Stimulated activated memory B cell treated with anti-CD40 and anti-IgM and Interleukin-4, amounts not matched to agents 10 μg/mL and 1 μg/mL and 100 μg/mL, for 72 hours (primary cell): Measurements from ENCODE around the gene SH2D7.

Experiments used
- ATAC-seq: fragments of 150-1000 bp; cut with Tn5 transposase; 2 replicates; pipeline ENCODE4 v1.10.0; 2021
- H3K27ac Mint-ChIP-seq: one replicate; pipeline ENCODE4 v1.8.0; 2022; ENCODE audit warnings: mild to moderate bottlenecking, mixed read lengths
- H3K27me3 Mint-ChIP-seq: one replicate; pipeline ENCODE4 v1.8.0; 2022; ENCODE audit warnings: mixed read lengths
- H3K36me3 Mint-ChIP-seq: one replicate; pipeline ENCODE4 v1.8.0; 2022; ENCODE audit warnings: mixed read lengths
- H3K4me1 Mint-ChIP-seq: one replicate; pipeline ENCODE4 v1.8.0; 2022; ENCODE audit warnings: mixed read lengths
- H3K4me3 Mint-ChIP-seq: one replicate; pipeline ENCODE4 v1.8.0; 2022; ENCODE audit warnings: mild to moderate bottlenecking, moderate library complexity, mixed read lengths
- H3K9me3 Mint-ChIP-seq: one replicate; pipeline ENCODE4 v1.8.0; 2022; ENCODE audit warnings: mixed read lengths

SH2D7 gene

DNA sequence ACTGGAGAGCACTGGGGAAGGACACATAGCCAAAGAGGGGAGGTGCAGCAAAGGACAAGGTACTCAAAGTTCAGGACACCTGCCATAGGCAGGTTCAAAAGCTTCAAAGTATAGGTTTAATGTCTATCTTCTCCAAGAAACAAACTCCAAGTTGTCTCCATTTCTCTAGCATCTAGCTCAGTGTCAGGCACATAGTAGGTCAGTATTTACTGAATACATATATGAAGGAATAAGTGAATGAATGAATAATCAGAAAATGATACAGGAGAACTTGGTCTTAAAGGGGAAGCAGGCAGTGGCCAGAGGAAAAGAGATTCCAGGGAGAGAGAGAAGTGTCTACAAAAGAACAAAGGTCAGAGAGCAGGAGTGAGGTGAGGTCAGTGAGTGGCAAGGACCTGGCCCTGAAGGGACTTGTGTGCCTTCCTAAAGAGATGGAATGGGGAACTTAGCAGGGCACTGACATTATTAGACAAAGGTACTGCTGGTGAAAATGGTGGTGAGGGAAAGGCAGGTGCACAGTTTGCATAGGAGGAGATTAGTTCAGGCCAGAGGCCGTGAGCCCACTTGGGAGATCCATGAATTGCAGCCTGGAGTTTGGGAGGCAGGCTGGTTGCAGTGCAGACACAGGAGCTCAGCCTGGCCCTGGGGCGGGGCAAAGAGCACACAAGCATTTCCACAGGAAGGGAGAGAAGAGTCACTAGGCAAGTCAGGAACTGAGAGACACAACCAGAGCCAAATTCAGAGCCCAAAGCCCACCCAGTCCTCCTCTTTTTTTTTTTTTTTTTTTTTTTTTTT, 36.2 kb upstream of the SH2D7 start:
- ATAC-seq, result peak; percentile 27
- Mint-ChIP-seq H3K27ac (peak overlapping the region; percentile 50), H3K36me3 (peaks cover 12% of the 10 kb centered on the region), H3K27me3 (no peaks in the 10 kb centered on the region), H3K4me1 (peaks cover 36% of the 10 kb centered on the region), H3K4me3 (no peak overlapping the region), H3K9me3 (no peaks in the 10 kb centered on the region)

DNA sequence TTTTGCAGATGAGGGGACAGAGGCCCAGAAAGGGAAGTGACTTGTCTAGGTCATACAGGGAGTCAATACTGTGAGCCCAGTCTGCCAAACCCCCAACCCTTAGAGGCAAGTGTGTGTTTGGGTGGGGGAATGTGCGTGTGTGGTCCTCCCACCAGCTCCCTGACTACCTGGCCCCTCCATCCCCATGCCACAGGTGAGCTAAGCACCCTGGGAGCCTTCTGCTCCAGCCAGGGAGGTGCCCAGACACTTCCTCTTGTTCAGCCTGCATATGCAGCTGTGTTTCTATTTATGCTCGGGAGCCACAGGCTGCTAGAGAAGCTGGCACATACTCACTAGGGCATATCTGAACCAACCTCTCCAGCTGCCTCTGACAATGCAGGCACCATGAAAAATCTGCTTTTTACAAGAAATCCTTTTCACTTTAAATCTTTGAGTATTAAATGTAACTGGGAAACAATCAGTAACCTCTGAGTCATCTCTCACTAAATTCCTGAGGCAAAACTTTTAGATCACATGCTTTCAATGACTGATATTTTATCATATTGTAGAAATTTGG, 35.6 kb upstream of the SH2D7 start:
- Mint-ChIP-seq H3K36me3 (peaks cover 12% of the 10 kb centered on the region), H3K4me1 (peaks cover 37% of the 10 kb centered on the region), H3K27ac (peak overlapping the region; percentile 50), H3K9me3 (no peaks in the 10 kb centered on the region), H3K4me3 (no peak overlapping the region), H3K27me3 (no peaks in the 10 kb centered on the region)
- peak; percentile 87 for ATAC-seq

DNA sequence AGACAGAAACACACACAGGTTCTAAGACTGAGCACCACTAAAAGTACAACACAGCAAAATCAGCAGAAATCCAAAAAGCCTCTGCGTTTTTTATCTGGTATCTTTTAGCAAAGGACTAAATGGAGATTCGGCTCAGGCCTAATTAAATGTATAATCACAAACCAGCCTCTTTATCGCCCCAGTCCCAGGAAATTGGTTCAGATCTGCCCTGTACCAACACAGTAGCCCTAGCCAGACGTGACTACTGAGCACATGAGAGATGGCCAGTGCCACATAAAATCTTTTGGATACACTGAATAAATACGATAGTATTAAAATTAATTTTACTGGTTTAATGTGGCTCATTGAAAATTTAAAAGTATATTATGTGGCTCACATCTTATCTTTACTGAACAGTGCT, 34.6 kb upstream of the SH2D7 start:
- Mint-ChIP-seq H3K27me3 (no peaks in the 10 kb centered on the region), H3K27ac (no peak overlapping the region), H3K4me1 (peaks cover 35% of the 10 kb centered on the region), H3K9me3 (no peaks in the 10 kb centered on the region), H3K36me3 (peaks cover 2% of the 10 kb centered on the region), H3K4me3 (no peak overlapping the region)
- ATAC-seq, result no peak

DNA sequence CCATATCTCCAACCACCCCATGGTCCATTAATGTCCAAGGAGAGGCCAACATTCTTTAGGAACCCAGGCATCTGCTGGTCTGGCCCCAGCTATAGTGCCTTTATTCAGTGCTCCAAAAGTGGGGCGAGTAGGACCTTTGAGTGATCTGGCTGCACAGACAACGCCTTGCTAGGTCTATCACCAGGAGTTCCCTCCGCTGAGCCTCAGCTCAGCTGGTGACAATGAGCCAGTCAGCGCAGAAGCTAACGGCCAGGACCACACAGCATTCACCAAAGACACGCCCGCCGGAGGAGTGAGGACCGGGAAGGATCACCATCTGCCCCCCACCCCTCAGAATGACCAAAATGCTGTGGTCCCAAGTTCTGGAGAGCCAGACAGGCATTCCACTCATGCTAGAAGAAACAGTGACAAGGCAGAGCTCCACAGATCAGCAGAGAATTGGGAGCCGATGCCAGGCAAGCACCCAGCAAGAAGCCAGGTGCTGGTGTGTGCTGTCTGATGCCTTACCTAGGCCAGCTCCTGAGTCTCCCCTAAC, 33.9 kb upstream of the SH2D7 start:
- Mint-ChIP-seq H3K9me3 (no peaks in the 10 kb centered on the region), H3K4me1 (peaks cover 35% of the 10 kb centered on the region), H3K4me3 (no peak overlapping the region), H3K27me3 (no peaks in the 10 kb centered on the region), H3K27ac (no peak overlapping the region), H3K36me3 (no peaks in the 10 kb centered on the region)
- no peak for ATAC-seq

GRCh38 chr15:78059110-78059839, 33.1 kb upstream of the SH2D7 start:
- no peaks in the 10 kb centered on the region for H3K36me3 Mint-ChIP-seq

DNA sequence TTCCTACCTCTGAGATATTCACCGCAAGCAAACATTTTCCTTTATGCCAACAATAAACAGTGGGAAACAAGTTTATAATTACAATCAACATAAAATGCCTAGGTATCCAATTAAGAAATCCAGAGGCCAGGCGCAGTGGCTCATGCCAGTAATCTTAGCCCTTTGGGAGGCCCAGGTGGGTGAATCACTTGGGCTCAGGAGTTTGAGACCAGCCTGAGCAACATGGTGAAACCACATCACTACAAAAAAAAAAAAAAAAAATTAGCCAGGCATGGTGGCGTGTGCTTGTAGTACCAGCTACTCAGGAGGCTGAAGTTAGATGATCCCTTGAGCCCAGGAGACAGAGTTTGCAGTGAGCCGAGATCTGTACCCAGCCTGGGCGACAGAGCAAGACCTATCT, 32.1 kb upstream of the SH2D7 start:
- peaks cover 35% of the 10 kb centered on the region for H3K4me1 Mint-ChIP-seq
- H3K27me3 Mint-ChIP-seq, result no peaks in the 10 kb centered on the region
- H3K4me3 Mint-ChIP-seq, result no peak overlapping the region
- H3K9me3 Mint-ChIP-seq, result no peaks in the 10 kb centered on the region
- H3K27ac Mint-ChIP-seq, result no peak overlapping the region
- ATAC-seq, result no peak
- H3K36me3 Mint-ChIP-seq, result no peaks in the 10 kb centered on the region

More at GRCh38 chr15:78059110-78059839, 33.1 kb upstream of the SH2D7 start:
- Mint-ChIP-seq H3K27me3 (no peaks in the 10 kb centered on the region), H3K4me3 (no peak overlapping the region), H3K27ac (no peak overlapping the region), H3K9me3 (no peaks in the 10 kb centered on the region), H3K4me1 (peaks cover 35% of the 10 kb centered on the region)
- no peak for ATAC-seq

GRCh38 chr15:78061963-78062427, 30.4 kb upstream of the SH2D7 start:
- no peak overlapping the region for H3K27ac Mint-ChIP-seq
- no peaks in the 10 kb centered on the region for H3K9me3 Mint-ChIP-seq
- H3K4me1 Mint-ChIP-seq, result peaks cover 19% of the 10 kb centered on the region
- no peaks in the 10 kb centered on the region for H3K36me3 Mint-ChIP-seq
- no peaks in the 10 kb centered on the region for H3K27me3 Mint-ChIP-seq
- no peak for ATAC-seq
- H3K4me3 Mint-ChIP-seq, result no peak overlapping the region

DNA sequence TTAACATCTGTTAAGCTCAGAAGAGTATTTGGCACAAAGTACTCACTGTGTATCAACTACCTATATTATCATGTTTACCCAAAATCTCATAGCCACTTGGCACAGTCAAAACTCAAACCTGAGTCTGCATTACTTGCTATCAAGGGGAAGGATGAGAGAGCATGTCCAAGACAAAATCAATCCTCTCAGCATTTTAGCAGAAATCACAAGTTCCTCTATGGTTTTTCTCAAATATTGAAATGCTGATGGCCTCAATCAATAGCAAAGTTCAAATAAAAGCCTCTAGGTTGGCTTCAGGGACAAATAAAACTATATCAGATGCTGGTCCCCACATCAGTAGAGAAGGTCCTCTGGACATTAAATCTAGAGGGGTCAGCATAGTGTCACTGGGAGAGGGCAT, 29.1 kb upstream of the SH2D7 start:
- Mint-ChIP-seq H3K4me1 (peaks cover 17% of the 10 kb centered on the region), H3K36me3 (no peaks in the 10 kb centered on the region), H3K27ac (no peak overlapping the region), H3K4me3 (no peak overlapping the region), H3K9me3 (no peaks in the 10 kb centered on the region), H3K27me3 (no peaks in the 10 kb centered on the region)
- no peak for ATAC-seq

GRCh38 chr15:78063970-78064385, 28.4 kb upstream of the SH2D7 start:
- H3K4me1 Mint-ChIP-seq, result peaks cover 13% of the 10 kb centered on the region
- no peaks in the 10 kb centered on the region for H3K36me3 Mint-ChIP-seq
- no peaks in the 10 kb centered on the region for H3K27me3 Mint-ChIP-seq
- H3K9me3 Mint-ChIP-seq, result no peaks in the 10 kb centered on the region
- no peak for ATAC-seq
- no peak overlapping the region for H3K27ac Mint-ChIP-seq
- H3K4me3 Mint-ChIP-seq, result no peak overlapping the region

DNA sequence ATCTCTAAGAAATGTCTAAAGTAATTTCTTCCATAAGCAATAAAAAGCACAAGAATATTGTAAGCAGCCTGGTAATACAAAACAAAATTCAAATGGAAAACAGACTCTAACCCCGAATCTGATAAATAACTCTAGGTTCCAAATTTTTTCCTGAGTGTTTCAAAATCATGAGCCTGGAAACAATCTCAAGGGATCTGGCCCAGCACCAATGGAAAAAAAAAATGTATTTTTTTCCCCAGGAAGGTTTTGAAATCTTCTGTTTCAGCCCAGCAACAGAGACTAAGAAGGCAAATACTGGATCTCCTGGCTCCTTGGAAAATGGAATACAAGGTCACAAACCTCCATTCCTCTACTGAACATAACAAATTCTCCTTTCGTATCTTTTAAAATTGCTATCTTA, 27.8 kb upstream of the SH2D7 start:
- no peak for ATAC-seq
- Mint-ChIP-seq H3K4me3 (no peak overlapping the region), H3K27ac (no peak overlapping the region), H3K9me3 (no peaks in the 10 kb centered on the region), H3K27me3 (no peaks in the 10 kb centered on the region), H3K36me3 (no peaks in the 10 kb centered on the region), H3K4me1 (peaks cover 8% of the 10 kb centered on the region)

GRCh38 chr15:78065284-78065872, 27.0 kb upstream of the SH2D7 start:
- Mint-ChIP-seq H3K9me3 (no peaks in the 10 kb centered on the region), H3K4me3 (no peak overlapping the region), H3K4me1 (peaks cover 5% of the 10 kb centered on the region), H3K27me3 (no peaks in the 10 kb centered on the region), H3K36me3 (no peaks in the 10 kb centered on the region), H3K27ac (no peak overlapping the region)
- ATAC-seq, result no peak

- H3K4me1 Mint-ChIP-seq, result peaks cover 5% of the 10 kb centered on the region
- ATAC-seq, result peak; percentile 86
- no peak overlapping the region for H3K27ac Mint-ChIP-seq
- H3K9me3 Mint-ChIP-seq, result no peaks in the 10 kb centered on the region
- H3K36me3 Mint-ChIP-seq, result no peaks in the 10 kb centered on the region
- no peaks in the 10 kb centered on the region for H3K27me3 Mint-ChIP-seq
- no peak overlapping the region for H3K4me3 Mint-ChIP-seq
Observed at GRCh38 chr15:78065973-78066946, 26.1 kb upstream of the SH2D7 start.

DNA sequence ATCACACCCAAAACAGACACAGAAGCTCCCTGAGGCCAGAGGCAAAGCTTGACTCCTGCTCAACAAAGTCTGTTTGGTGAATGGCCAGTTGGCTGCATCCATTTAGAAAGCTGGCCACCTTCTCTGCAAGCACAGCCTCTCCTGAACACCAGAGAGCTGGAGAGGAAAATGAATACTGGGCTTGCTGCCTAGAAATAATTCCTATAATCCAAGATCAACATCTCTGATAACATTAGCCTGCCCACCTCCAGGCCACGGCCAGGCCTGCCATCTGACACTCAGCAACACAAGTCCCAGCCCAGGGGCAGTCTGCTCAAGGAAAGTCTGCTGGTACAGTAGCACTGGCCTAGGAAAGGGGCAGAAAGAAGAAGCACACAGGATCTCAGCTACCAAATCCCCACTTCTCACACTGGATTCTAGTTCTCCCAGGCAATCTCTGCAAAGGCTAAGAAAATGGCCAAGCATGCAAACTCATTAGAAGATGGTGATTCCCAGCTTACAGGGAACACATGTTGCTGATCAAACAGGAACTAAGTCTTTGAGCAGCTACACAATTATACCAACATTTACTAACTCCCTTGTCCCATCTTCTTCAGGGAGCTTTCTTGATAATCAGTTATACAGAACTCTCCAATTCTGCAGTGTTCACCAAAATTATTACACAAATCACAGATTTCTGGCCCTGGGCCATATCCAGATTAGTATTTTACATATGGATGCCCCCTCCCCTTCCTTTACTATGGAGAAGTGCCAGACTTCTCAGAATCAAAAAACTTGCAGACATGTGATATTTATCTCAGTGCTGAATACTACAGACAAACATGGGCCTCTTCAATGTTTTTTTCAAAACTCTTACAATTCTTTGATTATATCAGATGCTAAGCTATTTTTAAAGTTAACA, 24.8 kb upstream of the SH2D7 start:
- H3K9me3 Mint-ChIP-seq, result no peaks in the 10 kb centered on the region
- no peak overlapping the region for H3K4me3 Mint-ChIP-seq
- no peak overlapping the region for H3K27ac Mint-ChIP-seq
- H3K36me3 Mint-ChIP-seq, result no peaks in the 10 kb centered on the region
- ATAC-seq, result no peak
- H3K27me3 Mint-ChIP-seq, result no peaks in the 10 kb centered on the region
- H3K4me1 Mint-ChIP-seq, result peaks cover under 1% of the 10 kb centered on the region
